HL-60 (cell line): ENCODE measurements around the gene DHFR2.
A peak's percentile ranks its signal among the peaks of the same experiment; 100 is the strongest.

Experiments used
- DNase-seq, 2 experiments: peaks; one replicate each; pipeline ENCODE4 v3.0.0-alpha.2; 2010 to 2020; ENCODE audit warnings: low read depth in 1 of 2, low spot score in 1 of 2
- H3K27ac ChIP-seq: fragments of 250-450 bp; sonication (Bioruptor Pico); replicated peaks from 2 replicates; pipeline ENCODE4 v1.5.1; 2020; ENCODE audit warnings: mild to moderate bottlenecking, moderate library complexity
- H3K27me3 ChIP-seq: fragments of 250-450 bp; sonication (Bioruptor Pico); 2 replicates; pipeline ENCODE4 v1.5.1; 2021; ENCODE audit warnings: mild to moderate bottlenecking, moderate library complexity; ENCODE audit not compliant: insufficient read depth, poor library complexity, severe bottlenecking
- H3K4me3 ChIP-seq: replicated peaks from 2 replicates; pipeline ENCODE4 v1.5.1; 2011; ENCODE audit warnings: mild to moderate bottlenecking, control low read depth, low read length; ENCODE audit not compliant: insufficient read depth
- GABPA ChIP-seq: IDR thresholded peaks from 2 replicates; pipeline ENCODE4 v1.6.1; 2012; ENCODE audit warnings: low read depth
- POLR2AphosphoS5 ChIP-seq: IDR thresholded peaks from 2 replicates; pipeline ENCODE4 v1.6.1; 2012; ENCODE audit warnings: low read depth
- SPI1 ChIP-seq: IDR thresholded peaks from 2 replicates; pipeline ENCODE4 v1.6.1; 2012; ENCODE audit warnings: low read depth, mild to moderate bottlenecking, borderline replicate concordance
- TF ChIP-seq, protein P1 (sequence below): IDR thresholded peaks from 2 replicates; pipeline ENCODE4 v1.6.1; 2012; ENCODE audit warnings: low read depth; ENCODE audit not compliant: insufficient replicate concordance
- TF ChIP-seq, protein P2 (sequence below): IDR thresholded peaks from one replicate; pipeline ENCODE4 v1.5.1; 2011; ENCODE audit warnings: low read length, control low read depth, inconsistent platforms; ENCODE audit not compliant: insufficient read depth

The DHFR2 gene

DNA sequence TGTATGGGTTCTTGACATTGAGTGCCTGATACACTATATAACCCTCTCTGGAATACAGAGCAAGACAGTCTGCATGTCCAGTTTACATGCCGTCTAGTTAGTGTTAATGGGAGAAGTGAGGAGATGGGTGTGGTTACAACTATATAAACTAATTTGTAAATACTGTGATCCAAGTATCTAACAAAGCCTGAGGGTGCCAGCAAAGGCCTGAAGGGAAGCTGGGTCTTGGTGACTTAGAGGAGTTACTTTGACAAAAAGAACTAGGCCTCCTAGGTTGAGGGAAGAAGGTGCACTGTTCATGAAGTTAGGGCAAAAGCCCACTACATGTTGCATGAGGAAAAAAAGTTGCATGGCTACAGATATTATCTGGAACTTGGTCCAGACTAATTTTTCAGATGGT lies 2.4 kb upstream of the DHFR2 start:
- Histone ChIP-seq H3K27me3 (no peaks in the 10 kb centered on the region), H3K4me3 (no peak overlapping the region), H3K27ac (no peak overlapping the region)
- TF ChIP-seq POLR2AphosphoS5: no peak
- TF ChIP-seq, protein P1, sequence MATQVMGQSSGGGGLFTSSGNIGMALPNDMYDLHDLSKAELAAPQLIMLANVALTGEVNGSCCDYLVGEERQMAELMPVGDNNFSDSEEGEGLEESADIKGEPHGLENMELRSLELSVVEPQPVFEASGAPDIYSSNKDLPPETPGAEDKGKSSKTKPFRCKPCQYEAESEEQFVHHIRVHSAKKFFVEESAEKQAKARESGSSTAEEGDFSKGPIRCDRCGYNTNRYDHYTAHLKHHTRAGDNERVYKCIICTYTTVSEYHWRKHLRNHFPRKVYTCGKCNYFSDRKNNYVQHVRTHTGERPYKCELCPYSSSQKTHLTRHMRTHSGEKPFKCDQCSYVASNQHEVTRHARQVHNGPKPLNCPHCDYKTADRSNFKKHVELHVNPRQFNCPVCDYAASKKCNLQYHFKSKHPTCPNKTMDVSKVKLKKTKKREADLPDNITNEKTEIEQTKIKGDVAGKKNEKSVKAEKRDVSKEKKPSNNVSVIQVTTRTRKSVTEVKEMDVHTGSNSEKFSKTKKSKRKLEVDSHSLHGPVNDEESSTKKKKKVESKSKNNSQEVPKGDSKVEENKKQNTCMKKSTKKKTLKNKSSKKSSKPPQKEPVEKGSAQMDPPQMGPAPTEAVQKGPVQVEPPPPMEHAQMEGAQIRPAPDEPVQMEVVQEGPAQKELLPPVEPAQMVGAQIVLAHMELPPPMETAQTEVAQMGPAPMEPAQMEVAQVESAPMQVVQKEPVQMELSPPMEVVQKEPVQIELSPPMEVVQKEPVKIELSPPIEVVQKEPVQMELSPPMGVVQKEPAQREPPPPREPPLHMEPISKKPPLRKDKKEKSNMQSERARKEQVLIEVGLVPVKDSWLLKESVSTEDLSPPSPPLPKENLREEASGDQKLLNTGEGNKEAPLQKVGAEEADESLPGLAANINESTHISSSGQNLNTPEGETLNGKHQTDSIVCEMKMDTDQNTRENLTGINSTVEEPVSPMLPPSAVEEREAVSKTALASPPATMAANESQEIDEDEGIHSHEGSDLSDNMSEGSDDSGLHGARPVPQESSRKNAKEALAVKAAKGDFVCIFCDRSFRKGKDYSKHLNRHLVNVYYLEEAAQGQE: no peak
- no peak for TF ChIP-seq SPI1
- no peak for TF ChIP-seq GABPA
- TF ChIP-seq, protein P2, sequence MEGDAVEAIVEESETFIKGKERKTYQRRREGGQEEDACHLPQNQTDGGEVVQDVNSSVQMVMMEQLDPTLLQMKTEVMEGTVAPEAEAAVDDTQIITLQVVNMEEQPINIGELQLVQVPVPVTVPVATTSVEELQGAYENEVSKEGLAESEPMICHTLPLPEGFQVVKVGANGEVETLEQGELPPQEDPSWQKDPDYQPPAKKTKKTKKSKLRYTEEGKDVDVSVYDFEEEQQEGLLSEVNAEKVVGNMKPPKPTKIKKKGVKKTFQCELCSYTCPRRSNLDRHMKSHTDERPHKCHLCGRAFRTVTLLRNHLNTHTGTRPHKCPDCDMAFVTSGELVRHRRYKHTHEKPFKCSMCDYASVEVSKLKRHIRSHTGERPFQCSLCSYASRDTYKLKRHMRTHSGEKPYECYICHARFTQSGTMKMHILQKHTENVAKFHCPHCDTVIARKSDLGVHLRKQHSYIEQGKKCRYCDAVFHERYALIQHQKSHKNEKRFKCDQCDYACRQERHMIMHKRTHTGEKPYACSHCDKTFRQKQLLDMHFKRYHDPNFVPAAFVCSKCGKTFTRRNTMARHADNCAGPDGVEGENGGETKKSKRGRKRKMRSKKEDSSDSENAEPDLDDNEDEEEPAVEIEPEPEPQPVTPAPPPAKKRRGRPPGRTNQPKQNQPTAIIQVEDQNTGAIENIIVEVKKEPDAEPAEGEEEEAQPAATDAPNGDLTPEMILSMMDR: no peak
- DNase-seq: no peak

DNA sequence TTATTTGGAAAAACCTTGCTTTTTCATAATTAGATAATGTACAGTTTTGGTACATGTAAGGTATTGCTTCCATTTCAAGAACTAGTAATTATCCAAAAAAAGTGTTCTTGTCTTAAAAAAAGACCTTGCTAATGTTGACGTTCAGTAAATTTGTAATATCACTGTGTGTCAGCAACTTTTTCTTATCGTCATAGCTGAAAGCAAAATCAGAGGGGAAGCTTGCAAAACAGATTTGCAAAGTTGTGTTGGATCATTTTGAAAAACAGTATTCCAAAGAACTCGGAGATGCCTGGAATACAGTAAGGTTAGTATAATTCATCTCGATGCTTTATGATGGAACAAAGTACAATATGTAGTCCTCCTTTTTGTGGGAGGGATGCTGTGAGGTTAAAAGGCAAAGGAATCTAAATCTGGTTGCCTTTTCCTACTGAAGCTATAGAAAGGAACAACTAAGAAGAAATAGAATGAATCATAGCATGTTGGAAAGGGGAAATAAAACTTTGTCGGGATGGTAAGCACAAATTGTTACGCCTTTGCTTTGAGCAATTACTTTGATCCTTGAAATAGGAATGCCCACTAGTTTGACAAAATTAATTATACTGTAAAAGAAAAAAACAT lies 1.6 kb upstream of the DHFR2 start:
- peak overlapping the region; percentile 76 for H3K4me3 ChIP-seq
- no peaks in the 10 kb centered on the region for H3K27me3 ChIP-seq
- no peak for DNase-seq

DNA sequence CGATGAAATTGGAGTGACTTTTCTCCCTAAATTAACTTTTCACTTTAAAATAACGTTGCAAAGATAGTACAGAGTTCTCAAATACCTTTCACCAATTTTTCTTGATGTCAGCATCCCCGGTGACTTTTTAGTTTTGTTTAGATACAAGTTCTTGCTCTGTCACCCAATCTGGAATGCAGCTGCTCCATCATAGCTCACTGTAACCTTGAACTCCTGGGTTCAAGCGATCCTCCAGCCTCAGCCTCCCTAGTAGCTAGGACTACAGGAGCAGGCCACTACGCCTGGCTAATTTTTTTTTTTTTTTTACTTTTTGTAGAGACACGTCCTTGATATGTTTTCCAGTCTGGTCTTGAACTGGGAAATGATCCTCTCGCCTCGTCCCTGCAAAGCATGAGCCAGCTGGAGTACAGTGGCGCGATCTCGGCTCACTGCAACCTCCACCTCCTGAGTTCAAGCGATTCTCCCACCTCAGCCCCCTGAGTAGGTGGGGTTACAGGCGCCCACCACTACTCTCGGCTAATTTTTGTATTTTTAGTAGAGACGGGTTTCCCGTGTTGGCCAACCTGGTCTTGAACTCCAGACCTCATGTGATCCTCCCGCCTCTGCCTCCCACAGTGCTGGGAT lies 892 bp upstream of the DHFR2 start:
- H3K27me3 ChIP-seq: no peaks in the 10 kb centered on the region

More for the DNA sequence above, 1.6 kb upstream of the DHFR2 start:
- TF ChIP-seq, protein P2: no peak
- TF ChIP-seq POLR2AphosphoS5 (no peak), GABPA (no peak), SPI1 (no peak)
- TF ChIP-seq, protein P1: no peak
- peak overlapping the region; percentile 96 for H3K27ac ChIP-seq

More for the DNA sequence above, 892 bp upstream of the DHFR2 start:
- no peak for DNase-seq
- H3K4me3 ChIP-seq: peak overlapping the region; percentile 76
- peak overlapping the region; percentile 96 for H3K27ac ChIP-seq
- TF ChIP-seq GABPA (no peak), POLR2AphosphoS5 (no peak), SPI1 (no peak)
- TF ChIP-seq, protein P1: no peak
- TF ChIP-seq, protein P2: no peak
